AG04450 (cell line): Measurements from ENCODE around the gene MMEL1. TPM values are rescaled to one million over a fixed set of nuclear protein-coding genes. Genes with fewer than 3 reads are reported as not detected.

Experiments
- CTCF ChIA-PET: fragments of 300-600, 350-600 bp; formaldehyde crosslinking; extraction: SDS; loops from one replicate; lab custom pipeline; 2022; ENCODE audit warnings: antibody characterized with exemption, inconsistent platforms; lab: Charles Lee
- POLR2A ChIA-PET: fragments of 350-600 bp; formaldehyde crosslinking; extraction: SDS; loops from one replicate; lab custom pipeline; 2021; ENCODE audit warnings: antibody characterized with exemption, inconsistent platforms; lab: Yijun Ruan, JAX
- DNase-seq: peaks from one replicate; pipeline ENCODE4 v3.0.0-alpha.2; 2011; ENCODE audit warnings: low read depth, low spot score
- H3K27ac ChIP-seq: one replicate; pipeline ENCODE4 v1.5.1; 2012; ENCODE audit warnings: low read depth, low read length, control low read depth
- H3K27me3 ChIP-seq: one replicate; pipeline ENCODE4 v1.6.0; 2012; ENCODE audit warnings: low read length; ENCODE audit not compliant: control insufficient read depth, insufficient read depth
- H3K4me3 ChIP-seq: 2 replicates; pipeline ENCODE4 v1.5.1; 2011; ENCODE audit warnings: mild to moderate bottlenecking, low read depth, low read length, control low read depth
- H3K9me3 ChIP-seq: 2 replicates; pipeline ENCODE4 v1.5.1; 2012; ENCODE audit warnings: low read length; ENCODE audit not compliant: control insufficient read depth, insufficient read depth
- CTCF ChIP-seq: IDR thresholded peaks from 2 replicates; pipeline ENCODE4 v1.5.1; 2011; ENCODE audit warnings: low read depth, low read length, control low read depth, inconsistent platforms
- polyA plus RNA-seq: library from polyadenylated mRNA; depleted of rRNA; stranded (reverse); fragments of >200 nt; gene quantifications from 2 replicates; pipeline ENCODE4 v1.2.3, GENCODE V29; 2011

MMEL1 gene
- polyA plus RNA-seq, 1 experiment, result 0.21 TPM

- TF ChIP-seq CTCF, result no peak
- H3K9me3 ChIP-seq, result no peaks in the 10 kb centered on the region; the same call in 1 of the 2 replicates
- CTCF ChIA-PET, result no interaction called here
- H3K27ac ChIP-seq, result no peak overlapping the region
- H3K4me3 ChIP-seq, result no peak overlapping the region
- no peak for DNase-seq
- H3K27me3 ChIP-seq, result no peaks in the 10 kb centered on the region
- POLR2A ChIA-PET, result no interaction called here
These were observed 44.0 kb downstream of the MMEL1 start for GRCh38 chr1:2588661-2589430.

GRCh38 chr1:2587860-2588571 is 44.8 kb downstream of the MMEL1 start:
- Histone ChIP-seq H3K9me3 (no peaks in the 10 kb centered on the region; the same call in 1 of the 2 replicates), H3K27ac (no peak overlapping the region), H3K27me3 (no peaks in the 10 kb centered on the region), H3K4me3 (peak overlapping the region; percentile 78)
- no peak for DNase-seq
- ChIA-PET CTCF (interaction anchor here (0.5 kb wide), 1 partner anchor 1274 kb away, joined by 6 read pairs; no protein-coding TSS in a partner anchor), POLR2A (no interaction called here)
- TF ChIP-seq CTCF, result no peak

- DNase-seq, result no peak
- Histone ChIP-seq H3K4me3 (peak overlapping the region; percentile 78), H3K27ac (no peak overlapping the region), H3K9me3 (no peaks in the 10 kb centered on the region; the same call in 1 of the 2 replicates), H3K27me3 (no peaks in the 10 kb centered on the region)
- ChIA-PET POLR2A (no interaction called here), CTCF (interaction anchor here (0.5 kb wide), 2 partner anchors 193 to 1275 kb away, joined by 3 to 6 read pairs; no protein-coding TSS in a partner anchor)
- no peak for TF ChIP-seq CTCF
These were observed 45.6 kb downstream of the MMEL1 start for GRCh38 chr1:2587071-2587859.

GRCh38 chr1:2586154-2587070 is 46.4 kb downstream of the MMEL1 start, which contains the start of gene PRXL2B:
TSS of gene PRXL2B (plus strand) at chr1:2586777. CDS start at chr1:2586886, 109 bp downstream.
- no peaks in the 10 kb centered on the region; the same call in 1 of the 2 replicates for H3K9me3 ChIP-seq
- H3K4me3 ChIP-seq, result peak within 1 kb of the TSS; percentile 80
- H3K27ac ChIP-seq, result peak within 1 kb of the TSS; percentile 75
- POLR2A ChIA-PET, result interaction anchor here (0.6 to 1.8 kb wide), 4 partner anchors 30 to 673 kb away, joined by 3 to 6 read pairs (median 4); partner anchors contain the start of gene TNFRSF14
- no peaks in the 10 kb centered on the region for H3K27me3 ChIP-seq
- peak; percentile 97 for DNase-seq
- CTCF ChIA-PET, result interaction anchor here (0.6 to 2.0 kb wide), 5 partner anchors 31 to 1138 kb away, joined by 3 to 6 read pairs (median 4); partner anchors contain the start of gene TNFRSF14
- no peak for TF ChIP-seq CTCF
